B cell (primary cell): Measurements from ENCODE around the gene ANK2. TPM values are rescaled to one million over a fixed set of nuclear protein-coding genes. Genes with fewer than 3 reads are reported as not detected.

Experiments used
- ATAC-seq: fragments of 200-7000 bp; cut with Tn5 transposase; one replicate; pipeline ENCODE4 v1.10.0; 2021; ENCODE audit warnings: low read depth, mild to moderate bottlenecking, moderate number of reproducible peaks, moderate library complexity
- CTCF ChIA-PET: fragments of 350-600 bp; sonication (Branson Sonifier 250); formaldehyde crosslinking; loops from one replicate; lab custom pipeline; 2021; ENCODE audit warnings: antibody characterized with exemption, inconsistent platforms; lab: Charles Lee
- POLR2A ChIA-PET: fragments of 350-600 bp; sonication (Branson Sonifier 250); formaldehyde crosslinking; loops from one replicate; lab custom pipeline; 2021; ENCODE audit warnings: antibody characterized with exemption; lab: Charles Lee
- DNase-seq: peaks from one replicate; pipeline ENCODE4 v3.0.0; 2013
- H2AFZ ChIP-seq: 2 replicates; pipeline ENCODE4 v1.6.1; 2012; ENCODE audit warnings: mild to moderate bottlenecking, low read depth, low read length; ENCODE audit not compliant: insufficient read depth, poor library complexity, severe bottlenecking
- H3K27ac ChIP-seq, 2 donors: 1 replicate in 1 of 2; 2 replicates in 1 of 2; pipeline ENCODE4 v1.5.1; 2012 to 2013; ENCODE audit warnings: low read length in 2 of 2, mild to moderate bottlenecking in 2 of 2, moderate library complexity in 1 of 2
- H3K27me3 ChIP-seq, 4 experiments: fragments of 200-600 bp in 1 of 4; sonication (generic) in 1 of 4; replicated peaks in 1 of 4; 1 replicate in 2 of 4; 2 replicates in 2 of 4; pipeline versions ENCODE4 v1.6.1 to v1.7.0; 2013 to 2016; ENCODE audit warnings: low read length in 3 of 4, mild to moderate bottlenecking in 2 of 4, mixed read lengths in 1 of 4, moderate library complexity in 1 of 4; ENCODE audit not compliant: insufficient read depth in 4 of 4, control insufficient read depth in 3 of 4; ENCODE audit errors: control extremely low read depth in 1 of 4
- H3K36me3 ChIP-seq, 2 experiments: replicated peaks in 1 of 2; 1 replicate in 1 of 2; 2 replicates in 1 of 2; pipeline versions ENCODE4 v1.6.1 to v1.7.1; 2013; ENCODE audit warnings: low read length in 1 of 2; ENCODE audit not compliant: insufficient read depth in 2 of 2, control insufficient read depth in 1 of 2; ENCODE audit errors: control extremely low read depth in 1 of 2, extremely low read depth in 1 of 2
- H3K4me1 ChIP-seq, 2 donors: fragments of 200-600 bp in 1 of 2; sonication (generic) in 1 of 2; 1 replicate in 1 of 2; 2 replicates in 1 of 2; pipeline versions ENCODE4 v1.5.1 to v1.6.1; 2013 to 2017; ENCODE audit warnings: low read length in 2 of 2; ENCODE audit not compliant: control insufficient read depth in 2 of 2, insufficient read depth in 2 of 2
- H3K4me2 ChIP-seq: replicated peaks from 2 replicates; pipeline ENCODE3; 2012; ENCODE audit warnings: mild to moderate bottlenecking, low read depth, low read length; ENCODE audit not compliant: poor library complexity, severe bottlenecking
- H3K4me3 ChIP-seq, 5 experiments: fragments of 200-600 bp in 1 of 5; sonication (generic) in 1 of 5; 1 replicate in 3 of 5; 2 replicates in 2 of 5; pipeline versions ENCODE4 v1.5.1 to v1.7.0; 2011 to 2016; ENCODE audit warnings: low read length in 4 of 5, mild to moderate bottlenecking in 4 of 5, low read depth in 2 of 5, control low read depth in 1 of 5, moderate library complexity in 1 of 5; ENCODE audit not compliant: insufficient read depth in 1 of 5; ENCODE audit errors: control extremely low read depth in 1 of 5, extremely low read depth in 1 of 5
- H3K79me2 ChIP-seq: fragments of 200-600 bp; sonication (generic); one replicate; pipeline ENCODE4 v1.6.0; 2016; ENCODE audit warnings: low read length; ENCODE audit not compliant: control insufficient read depth, insufficient read depth
- H3K9ac ChIP-seq: fragments of 200-600 bp; sonication (generic); 2 replicates; pipeline ENCODE4 v1.6.1; 2017; ENCODE audit warnings: mild to moderate bottlenecking, low read length, moderate library complexity
- H3K9me3 ChIP-seq, 3 donors: one replicate each; pipeline versions ENCODE4 v1.6.1 to v1.7.1; 2013; ENCODE audit warnings: low read length in 2 of 3; ENCODE audit not compliant: control insufficient read depth in 2 of 3, insufficient read depth in 1 of 3; ENCODE audit errors: control extremely low read depth in 1 of 3
- H4K20me1 ChIP-seq: 2 replicates; pipeline ENCODE4 v1.6.0; 2012; ENCODE audit warnings: mild to moderate bottlenecking, low read length; ENCODE audit not compliant: insufficient read depth, control insufficient read depth, poor library complexity, severe bottlenecking
- H3K27ac Mint-ChIP-seq: one replicate; pipeline ENCODE4 v1.8.0; 2021; ENCODE audit warnings: mixed read lengths
- H3K27me3 Mint-ChIP-seq: one replicate; pipeline ENCODE4 v1.8.0; 2021; ENCODE audit warnings: mixed read lengths
- H3K4me1 Mint-ChIP-seq: one replicate; pipeline ENCODE4 v1.8.0; 2021; ENCODE audit warnings: mixed read lengths
- H3K4me3 Mint-ChIP-seq: one replicate; pipeline ENCODE4 v1.8.0; 2021; ENCODE audit warnings: mixed read lengths
- H3K9me3 Mint-ChIP-seq: one replicate; pipeline ENCODE4 v1.8.0; 2022; ENCODE audit warnings: mixed read lengths; ENCODE audit not compliant: insufficient read depth
- CTCF ChIP-seq: fragments of 200-600 bp; IDR thresholded peaks from one replicate; pipeline ENCODE4 v1.8.0; 2022; ENCODE audit warnings: antibody characterized with exemption, mild to moderate bottlenecking
- EZH2 ChIP-seq: IDR thresholded peaks from 2 replicates; pipeline ENCODE4 v1.6.1; 2012; ENCODE audit warnings: borderline replicate concordance, low read depth, mild to moderate bottlenecking, moderate library complexity, low read length; ENCODE audit not compliant: insufficient read depth, poor library complexity, severe bottlenecking
- WGBS: methylation state at CpG from one replicate; pipeline ENCODE4 v1.1.5; 2013; ENCODE audit warnings: missing lambda C conversion rate; ENCODE audit not compliant: insufficient coverage; 5-methylcytosine and 5-hydroxymethylcytosine counted together
- intact Hi-C: fragments of 100-400 bp; cut with micrococcal nuclease; formaldehyde crosslinking; loops from one replicate; pipeline ENCODE4 v1.10.0; 2022
- polyA plus RNA-seq: library from polyadenylated mRNA; depleted of rRNA; stranded (reverse); fragments of >200 nt; gene quantifications from 2 replicates; pipeline ENCODE4 v1.2.3, GENCODE V29; 2012
- total RNA-seq, 2 donors: library from RNA; stranded (reverse); fragments of 120-200 nt in 1 of 2; gene quantifications; 1 replicate in 1 of 2; 2 replicates in 1 of 2; pipeline versions ENCODE4 v1.2.3 to v1.2.4, GENCODE V29; 2013 to 2022

The ANK2 gene
- total and polyA plus RNA-seq, 2 donors (not counting 1 experiment from before 2014, with no cell fraction given): 0.16 to 3.6 TPM

DNA sequence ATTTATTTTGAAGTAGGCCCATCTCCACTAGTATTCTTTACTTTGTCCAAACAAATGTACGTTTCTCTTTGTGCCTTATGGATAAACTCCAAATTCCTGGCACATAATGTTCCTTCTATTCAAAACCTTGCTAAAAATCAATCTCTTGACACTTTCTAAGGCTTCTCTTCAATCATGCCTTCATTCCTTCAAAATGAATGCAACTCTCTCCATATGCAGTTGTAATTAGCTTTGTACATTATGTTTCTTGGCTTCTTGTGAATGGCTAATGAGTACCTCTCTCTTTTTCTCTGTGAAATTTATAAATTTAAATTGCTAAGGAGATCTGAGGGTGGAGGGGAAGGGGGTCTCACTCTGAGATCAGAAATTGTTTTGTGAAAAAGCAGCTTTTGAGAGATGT, 24.0 kb upstream of the ANK2 start:
- WGBS: no CpG with 5 or more reads among the region's 1 CpG

DNA sequence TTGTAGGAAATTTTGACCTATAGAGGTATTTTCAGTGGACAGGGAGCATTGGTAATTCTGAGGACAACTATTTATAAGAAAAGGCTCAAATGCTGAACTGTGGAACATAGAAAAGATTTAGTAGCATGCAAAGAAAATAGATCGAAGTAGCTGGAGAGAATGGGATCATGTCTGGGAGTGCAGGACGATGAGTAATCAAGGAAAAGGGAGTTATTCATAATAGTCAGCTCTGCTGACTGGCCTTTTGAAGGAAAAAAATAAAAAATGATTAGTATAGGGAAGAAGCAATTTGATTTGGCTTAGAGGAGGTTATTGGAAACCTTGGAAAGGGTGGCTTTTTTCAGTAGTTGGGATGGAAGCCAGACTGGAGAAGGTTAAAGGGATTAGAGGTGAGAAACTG, 22.9 kb upstream of the ANK2 start:
- Histone ChIP-seq H3K27ac (no peak overlapping the region), H3K9me3 (no peaks in the 10 kb centered on the region), H3K4me3 (no peak overlapping the region), H4K20me1 (no peaks in the 10 kb centered on the region), H2AFZ (no peak overlapping the region), H3K79me2 (no peaks in the 10 kb centered on the region), H3K9ac (no peak overlapping the region), H3K36me3 (no peaks in the 10 kb centered on the region), H3K4me2 (no peak overlapping the region), H3K27me3 (no peaks in the 10 kb centered on the region), H3K4me1 (no peaks in the 10 kb centered on the region)
- Mint-ChIP-seq H3K27me3 (peaks cover 3% of the 10 kb centered on the region), H3K9me3 (no peaks in the 10 kb centered on the region), H3K4me3 (no peak overlapping the region), H3K27ac (no peak overlapping the region), H3K4me1 (no peaks in the 10 kb centered on the region)
- no peak for ATAC-seq
- intact Hi-C loops: no loop called here
- CTCF ChIA-PET: no interaction called here
- POLR2A ChIA-PET: no interaction called here
- DNase-seq: no peak
- 62% methylated on average over 2 of the region's 2 CpGs for WGBS
- no peak for TF ChIP-seq CTCF
- TF ChIP-seq EZH2: no peak

More for the DNA sequence above, 24.0 kb upstream of the ANK2 start:
- H3K4me1 ChIP-seq: no peaks in the 10 kb centered on the region
- DNase-seq (no peak), ATAC-seq (no peak)
- no peaks in the 10 kb centered on the region for H3K9me3 ChIP-seq
- no peak overlapping the region for H3K27ac ChIP-seq
- no peaks in the 10 kb centered on the region for H3K36me3 ChIP-seq
- peaks cover 3% of the 10 kb centered on the region for H3K27me3 Mint-ChIP-seq
- intact Hi-C loops: no loop called here
- no peaks in the 10 kb centered on the region for H3K4me1 Mint-ChIP-seq
- H4K20me1 ChIP-seq: no peaks in the 10 kb centered on the region
- no peak overlapping the region for H2AFZ ChIP-seq
- H3K4me3 ChIP-seq: no peak overlapping the region
- H3K4me2 ChIP-seq: no peak overlapping the region
- ChIA-PET CTCF (no interaction called here), POLR2A (no interaction called here)
- no peak overlapping the region for H3K9ac ChIP-seq
- H3K27me3 ChIP-seq: no peaks in the 10 kb centered on the region
- H3K4me3 Mint-ChIP-seq: no peak overlapping the region
- no peak overlapping the region for H3K27ac Mint-ChIP-seq
- no peaks in the 10 kb centered on the region for H3K9me3 Mint-ChIP-seq
- TF ChIP-seq EZH2 (no peak), CTCF (no peak)
- no peaks in the 10 kb centered on the region for H3K79me2 ChIP-seq
